ENCODE measurements around the gene MORN2.

DNA sequence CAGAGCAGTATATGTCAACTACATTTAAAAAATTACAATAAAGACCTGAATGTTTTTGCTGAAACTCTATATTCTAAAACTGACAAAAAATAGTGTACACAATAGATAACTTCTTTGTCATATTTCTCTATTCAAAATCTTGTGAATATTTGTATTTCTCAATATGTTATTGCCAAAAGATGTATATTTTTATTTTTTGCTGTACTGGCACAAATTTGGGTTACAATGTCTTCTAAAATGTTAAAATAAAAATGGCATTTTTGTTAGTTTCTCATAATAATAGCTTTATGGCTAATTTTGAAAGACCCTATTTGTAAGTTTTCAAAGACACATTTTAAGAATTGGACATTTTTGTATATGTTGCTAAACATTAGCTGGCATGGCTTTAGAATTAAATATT lies 13.3 kb downstream of the MORN2 start:
- TF ChIP-seq, protein P1, sequence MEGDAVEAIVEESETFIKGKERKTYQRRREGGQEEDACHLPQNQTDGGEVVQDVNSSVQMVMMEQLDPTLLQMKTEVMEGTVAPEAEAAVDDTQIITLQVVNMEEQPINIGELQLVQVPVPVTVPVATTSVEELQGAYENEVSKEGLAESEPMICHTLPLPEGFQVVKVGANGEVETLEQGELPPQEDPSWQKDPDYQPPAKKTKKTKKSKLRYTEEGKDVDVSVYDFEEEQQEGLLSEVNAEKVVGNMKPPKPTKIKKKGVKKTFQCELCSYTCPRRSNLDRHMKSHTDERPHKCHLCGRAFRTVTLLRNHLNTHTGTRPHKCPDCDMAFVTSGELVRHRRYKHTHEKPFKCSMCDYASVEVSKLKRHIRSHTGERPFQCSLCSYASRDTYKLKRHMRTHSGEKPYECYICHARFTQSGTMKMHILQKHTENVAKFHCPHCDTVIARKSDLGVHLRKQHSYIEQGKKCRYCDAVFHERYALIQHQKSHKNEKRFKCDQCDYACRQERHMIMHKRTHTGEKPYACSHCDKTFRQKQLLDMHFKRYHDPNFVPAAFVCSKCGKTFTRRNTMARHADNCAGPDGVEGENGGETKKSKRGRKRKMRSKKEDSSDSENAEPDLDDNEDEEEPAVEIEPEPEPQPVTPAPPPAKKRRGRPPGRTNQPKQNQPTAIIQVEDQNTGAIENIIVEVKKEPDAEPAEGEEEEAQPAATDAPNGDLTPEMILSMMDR (IDR thresholded peaks at IDR 0.05) = no peak
- TF ChIP-seq POLR2A (IDR thresholded peaks at IDR 0.05) = no peak
